ENCODE data around the gene TYW1.
"Not testable (repeated sequence)": the region's sequence is repeated elsewhere in the genome, so short reads cannot be mapped to it uniquely, and the experiment has no call there.

Gene TYW1

DNA sequence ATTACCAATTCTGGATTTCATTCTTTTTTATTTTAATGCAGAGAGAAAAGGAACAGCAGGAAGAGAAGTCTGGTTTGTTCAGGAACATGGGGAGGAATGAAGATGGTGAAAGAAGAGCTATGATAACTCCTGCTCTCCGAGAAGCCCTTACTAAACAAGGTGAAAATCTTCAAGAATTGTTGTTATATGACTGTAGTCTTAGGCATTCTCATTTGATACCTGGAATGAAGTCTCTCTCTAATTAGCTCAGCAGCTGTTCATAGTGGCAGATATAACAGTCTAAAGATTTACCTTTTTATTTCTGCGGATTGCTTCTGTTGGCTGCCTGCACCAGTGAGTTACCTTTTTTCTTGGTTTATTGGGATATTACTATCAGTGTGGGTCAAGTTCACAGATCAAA, 53.3 kb downstream of the TYW1 start:
- not testable (repeated sequence) for DNase-seq

DNA sequence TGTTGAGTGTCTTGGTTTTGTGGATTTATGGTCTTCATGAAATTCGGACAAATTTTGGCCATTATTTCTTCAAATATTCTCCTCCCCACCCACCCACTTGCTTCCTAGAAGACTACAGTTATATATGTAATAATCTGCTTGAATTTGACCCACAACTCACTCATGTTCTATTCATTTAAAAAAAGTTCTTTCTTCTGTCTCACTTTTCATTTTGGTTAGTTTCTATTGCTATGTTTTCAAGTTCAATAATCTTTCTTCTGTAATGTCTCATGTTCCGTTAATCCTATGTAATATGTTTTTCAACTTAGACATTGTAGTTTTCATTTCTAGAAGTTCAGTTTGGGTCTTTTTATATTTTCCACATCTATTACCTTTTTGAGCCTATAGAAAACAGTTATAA, 55.5 kb downstream of the TYW1 start:
- DNase-seq, result not testable (repeated sequence)

DNA sequence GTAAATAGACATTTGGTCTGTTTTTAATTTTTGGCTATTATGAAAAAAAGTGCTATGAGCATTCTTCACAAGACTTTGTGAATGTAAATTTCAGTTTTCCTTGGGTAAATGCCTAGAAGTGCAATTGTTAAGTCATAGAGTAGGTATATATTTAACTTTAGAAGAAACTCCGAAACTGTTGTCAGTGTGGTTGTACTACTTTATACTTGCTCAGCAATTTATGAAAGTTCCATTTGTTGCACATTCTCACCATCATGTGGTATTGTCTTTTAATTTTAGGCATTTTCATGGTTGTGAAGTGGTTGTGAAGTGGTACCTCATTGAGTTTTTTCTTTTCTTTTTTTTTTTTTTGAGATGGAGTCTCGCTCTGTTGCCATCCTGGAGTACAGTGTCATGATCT, 60.0 kb downstream of the TYW1 start:
- DNase-seq, result no peak

- DNase-seq, result not testable (repeated sequence)
Measured at GRCh38 chr7:67061321-67061720, 64.7 kb downstream of the TYW1 start.

DNA sequence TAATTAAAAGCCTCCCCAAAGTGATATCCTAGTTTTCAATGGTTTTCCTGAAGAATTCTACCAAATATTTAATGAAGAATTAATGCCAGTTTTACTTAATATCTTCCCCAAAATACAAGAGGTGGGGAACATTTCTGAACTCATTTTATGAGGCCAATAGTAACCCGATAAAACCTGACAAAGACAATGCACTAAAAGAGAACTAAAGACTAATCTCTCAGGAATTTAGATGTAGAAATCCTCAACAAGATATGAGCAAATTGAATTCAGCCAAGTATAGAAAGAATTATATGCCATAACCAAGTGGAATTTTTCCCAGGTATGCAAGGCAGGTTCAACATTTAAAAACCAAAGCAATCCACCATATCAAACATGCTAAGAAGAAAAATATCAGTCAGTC, 66.2 kb downstream of the TYW1 start:
- DNase-seq, result not testable (repeated sequence)

DNA sequence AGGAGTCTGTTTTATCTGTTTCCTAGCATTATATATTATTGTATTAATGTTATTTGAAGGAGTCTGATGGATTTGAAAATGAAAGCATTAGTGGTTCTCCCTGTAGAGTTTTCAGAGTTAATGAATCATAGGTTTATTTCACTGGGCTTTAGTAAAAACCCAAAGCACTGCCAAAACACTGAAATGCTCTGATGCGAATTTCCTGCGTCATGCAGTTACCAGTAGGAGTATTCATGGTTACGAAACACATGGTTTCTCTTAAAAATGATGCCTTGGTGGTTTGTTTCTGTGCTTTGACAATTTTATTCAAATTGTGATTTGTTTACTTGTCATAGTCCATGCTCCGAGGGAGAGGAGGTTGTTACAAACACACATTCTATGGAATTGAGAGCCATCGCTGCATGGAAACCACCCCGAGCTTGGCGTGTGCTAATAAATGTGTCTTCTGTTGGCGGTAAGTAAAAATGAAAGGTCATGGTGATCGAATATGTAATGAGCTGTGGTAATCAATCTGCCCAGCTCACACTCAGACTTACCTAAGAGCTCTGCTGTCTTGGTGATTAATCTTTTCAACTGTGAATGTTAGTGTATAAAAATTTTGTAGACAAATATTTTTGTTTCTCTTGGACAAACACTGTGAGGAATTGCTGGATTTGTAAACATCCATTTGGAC, 70.5 kb downstream of the TYW1 start:
- DNase-seq, result not testable (repeated sequence)

DNA sequence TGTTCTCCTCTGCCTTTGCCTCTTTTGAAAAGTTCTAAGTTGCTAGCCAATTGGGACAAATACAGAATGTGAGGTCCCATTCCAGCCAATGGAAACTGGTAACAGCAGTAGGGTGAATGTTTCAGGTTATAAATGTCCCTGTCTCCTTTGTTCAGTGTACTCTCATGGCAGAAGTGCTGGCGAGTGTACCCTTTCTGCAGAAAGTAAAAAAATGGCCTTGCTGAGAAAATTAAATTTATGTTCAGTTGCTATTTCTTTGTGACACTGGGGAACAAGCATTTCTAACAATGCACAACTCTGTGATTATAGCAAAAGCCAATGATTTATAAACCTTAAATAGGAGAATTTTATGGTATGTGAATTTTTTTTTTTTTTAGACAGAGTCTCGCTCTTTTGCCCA, 79.5 kb downstream of the TYW1 start:
- DNase-seq, result not testable (repeated sequence)

DNA sequence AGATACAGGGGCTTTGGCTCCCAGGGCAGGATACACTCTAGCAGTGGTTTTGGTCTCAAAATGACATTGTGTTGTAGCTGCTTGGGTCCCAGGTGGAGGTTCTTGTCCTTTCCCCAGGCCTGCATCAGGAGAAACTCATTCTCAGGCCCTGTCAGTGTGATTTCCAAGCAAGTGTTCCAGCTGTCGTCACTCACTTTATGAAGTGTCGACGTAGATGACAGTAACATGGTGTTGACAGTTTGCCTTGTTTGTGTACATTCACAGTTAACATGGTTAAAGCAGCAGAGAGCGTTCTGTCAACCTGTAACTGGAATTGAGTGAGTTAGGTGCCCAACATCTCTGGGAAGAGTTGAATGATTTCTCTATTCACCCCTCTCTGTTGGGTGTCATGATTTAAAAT, 86.2 kb downstream of the TYW1 start:
- not testable (repeated sequence) for DNase-seq

DNA sequence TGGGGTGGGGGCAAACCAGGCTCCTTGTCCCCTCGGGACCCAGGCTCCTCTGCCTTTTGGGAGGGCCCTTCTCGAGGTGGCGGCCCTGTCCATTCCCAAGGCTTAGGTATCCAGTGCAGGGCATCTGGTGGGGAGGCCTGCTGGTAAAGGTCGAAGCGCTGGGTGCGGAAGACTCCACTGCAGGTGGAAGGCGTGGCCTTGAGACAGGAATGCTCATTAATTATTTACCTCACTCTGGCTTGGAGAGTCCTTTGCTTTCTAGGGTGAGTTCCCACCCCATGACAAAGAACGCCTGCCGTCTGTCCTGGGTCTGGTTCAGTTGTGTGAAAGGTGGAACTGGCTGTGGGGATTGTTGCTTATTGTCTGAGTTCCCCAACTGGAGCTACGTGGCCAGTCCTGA, 92.6 kb downstream of the TYW1 start:
- DNase-seq, result not testable (repeated sequence)

- DNase-seq, result not testable (repeated sequence)
Measured at GRCh38 chr7:67091053-67091452, 94.4 kb downstream of the TYW1 start.

- DNase-seq, result not testable (repeated sequence)
Measured at GRCh38 chr7:67098031-67098430, 101.4 kb downstream of the TYW1 start.

- not testable (repeated sequence) for DNase-seq
Measured at GRCh38 chr7:67099406-67099805, 102.8 kb downstream of the TYW1 start.

DNA sequence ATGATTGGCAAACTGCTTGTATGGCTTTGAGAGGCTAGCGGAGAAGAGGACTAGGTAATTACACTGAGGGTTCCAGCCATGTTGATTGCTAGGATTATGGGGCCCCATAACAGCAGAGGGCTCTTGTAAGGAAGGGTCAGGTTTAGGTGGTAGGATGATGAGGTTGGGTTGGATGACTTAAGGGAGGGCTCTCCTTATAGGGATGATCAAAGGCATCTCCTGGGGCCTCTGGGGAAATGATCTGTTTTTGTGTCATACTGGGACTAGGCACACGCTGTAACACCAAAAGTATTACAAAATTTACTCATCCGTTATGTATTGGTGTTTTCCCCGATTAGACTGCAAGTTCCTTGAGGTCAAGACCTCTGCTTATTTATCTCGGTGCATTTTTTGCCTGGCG, 103.4 kb downstream of the TYW1 start:
- not testable (repeated sequence) for DNase-seq

DNA sequence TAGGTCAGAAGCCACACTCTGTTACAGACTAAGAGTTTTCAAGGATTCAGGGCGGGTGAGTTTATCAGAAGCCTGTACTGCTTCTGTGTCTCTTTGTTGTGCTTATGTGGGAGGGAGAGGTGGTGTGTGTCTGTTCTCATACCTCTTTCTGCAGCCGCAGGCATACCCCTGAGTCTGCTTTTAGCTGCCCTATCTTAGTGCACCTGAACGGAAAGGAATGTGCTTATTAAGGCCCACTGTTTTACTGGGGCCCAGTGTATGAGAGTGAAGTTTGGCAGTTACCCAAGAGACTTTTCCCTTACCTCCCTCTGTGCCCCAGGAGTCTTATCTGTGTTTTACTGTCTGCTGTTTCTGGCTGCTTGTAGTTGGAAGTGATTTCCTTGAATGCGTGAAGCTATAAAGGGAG, 104.3 kb downstream of the TYW1 start:
- no peak for DNase-seq

- not testable (repeated sequence) for DNase-seq
Measured at GRCh38 chr7:67104937-67105336, 108.3 kb downstream of the TYW1 start.

- no peak for DNase-seq
Measured at GRCh38 chr7:67105377-67105776, 108.7 kb downstream of the TYW1 start.

DNA sequence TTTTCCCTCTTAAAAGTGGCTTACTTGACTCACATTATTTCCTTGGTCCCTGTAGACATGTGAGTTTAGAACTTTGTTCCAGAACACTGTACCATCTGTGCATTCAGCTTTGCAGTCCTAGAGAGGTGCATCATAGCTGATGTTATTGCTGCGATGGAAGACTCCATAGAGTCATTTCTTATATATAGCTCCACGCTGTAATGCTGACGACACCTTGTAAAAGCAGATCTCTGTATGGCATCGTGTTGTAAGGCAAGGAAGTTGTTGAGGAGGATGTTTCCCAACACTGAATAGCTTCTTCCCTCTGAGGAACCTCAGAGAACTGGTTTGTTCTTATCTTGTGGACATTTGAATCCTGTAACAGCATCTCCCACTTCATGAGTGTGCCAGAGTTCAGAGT, 109.6 kb downstream of the TYW1 start:
- DNase-seq, result not testable (repeated sequence)

- not testable (repeated sequence) for DNase-seq
Measured at GRCh38 chr7:67111342-67111741, 114.7 kb downstream of the TYW1 start.

DNA sequence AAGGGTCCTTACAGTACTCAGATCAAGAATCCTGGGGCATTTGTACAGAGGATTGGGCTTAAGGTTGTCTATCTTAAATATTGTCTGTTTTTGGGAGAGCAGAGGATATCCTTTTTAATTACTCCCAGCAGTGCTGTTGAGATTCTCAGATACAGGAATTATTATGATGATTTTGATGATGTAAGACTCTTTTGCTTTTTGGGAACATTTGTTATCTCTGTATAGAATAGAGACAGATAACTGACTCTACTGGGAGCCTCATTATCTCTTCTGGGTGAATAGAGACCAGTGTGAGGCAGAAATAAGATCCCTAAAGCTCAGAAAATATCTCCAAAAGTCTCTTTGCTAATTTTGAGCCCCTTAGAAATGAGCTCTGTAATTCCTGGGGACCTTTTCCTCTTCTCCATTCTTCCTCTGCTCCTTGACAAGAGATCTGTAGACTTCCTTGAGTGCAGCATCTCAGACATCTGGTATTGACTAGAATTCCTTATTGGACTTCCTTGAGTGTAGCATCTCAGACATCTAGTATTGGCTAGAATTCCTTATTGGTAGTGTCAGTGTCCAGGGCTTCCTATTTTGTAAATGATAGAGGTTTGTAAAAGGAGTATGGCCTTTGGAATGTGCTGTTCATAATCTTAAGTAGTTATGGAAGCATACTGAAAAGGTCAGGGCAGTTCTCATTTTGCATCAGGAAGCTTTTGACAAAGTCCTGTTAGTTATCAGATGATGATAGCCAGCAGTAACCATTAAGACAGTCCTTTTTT, 118.0 kb downstream of the TYW1 start:
- not testable (repeated sequence) for DNase-seq

DNA sequence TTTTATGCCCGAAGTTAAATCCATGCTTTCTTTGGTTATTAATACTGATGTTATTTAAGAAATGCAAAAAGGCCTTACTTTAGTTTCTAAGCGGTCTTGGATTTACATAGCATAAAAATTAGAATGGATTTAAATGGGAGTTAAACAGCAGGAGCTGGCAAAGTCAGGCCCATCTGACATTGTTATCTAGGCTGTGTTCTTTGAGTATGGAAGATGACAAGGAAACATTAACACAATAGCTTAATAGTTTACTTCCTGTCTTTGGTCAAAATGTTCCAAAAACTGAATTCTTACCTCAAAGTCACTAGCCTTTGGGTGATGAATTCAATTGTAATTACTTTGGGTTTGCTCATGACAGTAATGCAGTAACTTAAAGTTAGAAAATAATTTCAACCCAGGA, 123.9 kb downstream of the TYW1 start:
- DNase-seq, result not testable (repeated sequence)

GRCh38 chr7:67128257-67128656, 131.6 kb downstream of the TYW1 start:
- DNase-seq, result not testable (repeated sequence)

GRCh38 chr7:67130766-67131165, 134.1 kb downstream of the TYW1 start:
- not testable (repeated sequence) for DNase-seq

DNA sequence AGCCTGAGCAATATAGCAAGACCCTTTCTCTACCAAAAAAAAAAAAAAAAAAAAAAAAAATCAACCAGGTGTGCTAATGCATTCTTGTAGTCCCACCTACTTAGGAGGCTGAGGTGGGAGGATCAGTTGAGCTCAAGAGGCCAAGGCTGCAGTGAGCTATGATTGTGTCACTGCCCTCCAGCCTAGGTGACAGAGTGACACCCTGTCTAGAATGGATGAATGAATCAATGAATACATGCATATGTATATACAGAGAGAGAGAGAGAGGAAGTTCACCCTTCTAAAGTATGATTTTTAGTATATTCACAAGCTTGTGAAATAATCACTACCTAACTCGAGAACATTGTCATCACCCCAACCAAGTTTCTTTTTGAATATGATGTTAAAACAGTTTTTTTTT, 138.3 kb downstream of the TYW1 start:
- not testable (repeated sequence) for DNase-seq

Data from RPMI8226 (cell line).